Measurements from ENCODE around the gene TMEM131L.
"Not testable (repeated sequence)": the region's sequence is repeated elsewhere in the genome, so short reads cannot be mapped to it uniquely, and the experiment has no call there.

The TMEM131L gene

GRCh38 chr4:153661908-153662307 lies 195.7 kb downstream of the TMEM131L start:
- DNase-seq: no peak

DNA sequence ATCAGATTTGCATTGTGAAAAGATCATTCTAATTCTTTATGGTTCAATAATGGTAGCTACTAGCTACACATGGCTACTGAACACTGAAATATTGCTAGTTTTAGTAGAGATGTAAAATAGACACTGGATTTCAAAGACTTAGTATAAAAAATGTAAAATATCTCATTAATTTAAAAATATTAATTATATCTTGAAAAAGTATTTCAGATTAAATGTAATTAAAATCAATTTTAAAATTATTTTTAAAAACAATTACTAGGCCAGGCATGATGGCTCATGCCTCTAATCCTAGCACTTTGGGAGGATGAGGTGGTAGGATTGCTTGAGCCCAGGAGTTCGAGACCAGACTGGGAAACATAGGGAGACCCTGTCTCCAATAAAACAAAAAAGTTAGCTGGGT lies 197.5 kb downstream of the TMEM131L start:
- no peak for DNase-seq

GRCh38 chr4:153666505-153666904 lies 200.3 kb downstream of the TMEM131L start:
- not testable (repeated sequence) for DNase-seq

DNA sequence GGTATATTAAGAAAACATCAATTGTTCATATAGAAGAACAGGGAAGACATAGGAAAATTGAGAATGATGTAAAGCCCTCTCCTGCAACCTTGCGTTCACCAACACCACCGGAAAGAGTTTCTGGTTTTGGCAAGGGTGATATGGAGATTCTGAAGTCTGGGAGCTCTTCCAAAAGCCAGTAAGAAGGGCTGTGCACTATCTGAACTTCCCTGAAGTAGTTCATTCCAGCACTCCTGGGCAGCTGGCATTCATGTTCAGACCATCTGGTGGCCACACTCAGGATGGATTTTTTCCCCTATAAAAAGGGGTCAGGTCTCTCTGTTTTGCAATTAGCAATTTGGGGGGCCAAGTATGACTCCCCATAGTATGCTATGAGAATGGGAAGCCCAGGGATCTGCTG lies 202.5 kb downstream of the TMEM131L start:
- no peak for DNase-seq

- DNase-seq: no peak
Observed at GRCh38 chr4:153669838-153670237, 203.7 kb downstream of the TMEM131L start.

DNA sequence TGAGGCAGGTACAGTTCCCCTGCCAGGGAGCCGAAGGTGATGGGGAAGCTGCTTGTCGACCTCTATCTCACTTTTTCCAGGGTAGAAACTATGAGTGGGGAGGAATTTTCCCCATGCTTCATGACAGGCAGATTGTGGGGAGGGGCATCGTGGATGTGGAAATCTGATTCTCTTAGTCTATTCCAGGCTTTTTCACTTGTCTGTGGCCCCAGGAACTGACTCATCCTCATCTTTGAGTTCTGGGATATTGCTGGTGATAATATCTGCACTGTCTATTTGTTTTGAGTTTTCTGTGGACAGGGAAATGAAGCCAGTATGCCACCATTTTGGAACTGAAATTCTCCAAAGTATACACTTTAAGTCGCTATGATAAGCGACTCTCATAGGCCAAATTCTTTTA lies 210.3 kb downstream of the TMEM131L start:
- no peak for DNase-seq

DNA sequence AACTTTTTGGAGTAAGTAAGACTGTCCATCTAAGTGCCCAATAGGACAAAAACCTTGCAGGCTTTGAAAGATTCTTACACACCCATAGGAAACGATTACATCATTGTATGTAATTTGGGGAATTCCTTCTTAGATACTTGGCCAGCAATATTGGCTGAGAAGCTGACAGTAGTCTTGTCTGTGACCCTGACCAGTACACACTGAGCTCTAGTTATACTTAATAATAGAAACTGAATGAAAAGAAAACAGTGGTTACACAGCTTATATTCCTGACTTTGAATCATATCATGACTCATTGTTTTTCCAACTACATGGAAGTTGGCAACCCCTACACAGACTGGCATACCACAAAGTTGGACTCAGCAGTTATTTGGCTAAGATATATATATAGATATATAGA lies 210.8 kb downstream of the TMEM131L start:
- no peak for DNase-seq

DNA sequence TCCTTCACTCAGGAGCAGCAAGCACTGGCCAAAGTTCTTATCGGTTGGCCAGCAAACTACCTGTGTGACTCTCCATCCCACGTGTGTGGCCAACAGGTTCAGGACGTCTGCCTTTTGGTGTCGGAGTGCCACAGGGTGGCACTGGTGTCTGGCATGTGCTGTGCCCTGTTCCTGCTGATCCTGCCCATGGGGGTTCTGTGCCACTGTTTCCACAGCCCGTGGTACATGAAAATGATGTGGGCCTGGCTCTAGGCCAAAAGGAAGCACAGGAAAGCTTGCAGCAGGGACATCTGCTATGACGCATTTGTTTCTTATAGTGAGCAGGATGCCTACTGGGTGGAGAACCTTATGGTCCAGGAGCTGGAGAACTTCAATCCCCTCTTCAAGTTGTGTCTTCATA lies 213.3 kb downstream of the TMEM131L start:
- no peak for DNase-seq

GRCh38 chr4:153683763-153684181 lies 217.6 kb downstream of the TMEM131L start:
- DNase-seq: no peak

DNA sequence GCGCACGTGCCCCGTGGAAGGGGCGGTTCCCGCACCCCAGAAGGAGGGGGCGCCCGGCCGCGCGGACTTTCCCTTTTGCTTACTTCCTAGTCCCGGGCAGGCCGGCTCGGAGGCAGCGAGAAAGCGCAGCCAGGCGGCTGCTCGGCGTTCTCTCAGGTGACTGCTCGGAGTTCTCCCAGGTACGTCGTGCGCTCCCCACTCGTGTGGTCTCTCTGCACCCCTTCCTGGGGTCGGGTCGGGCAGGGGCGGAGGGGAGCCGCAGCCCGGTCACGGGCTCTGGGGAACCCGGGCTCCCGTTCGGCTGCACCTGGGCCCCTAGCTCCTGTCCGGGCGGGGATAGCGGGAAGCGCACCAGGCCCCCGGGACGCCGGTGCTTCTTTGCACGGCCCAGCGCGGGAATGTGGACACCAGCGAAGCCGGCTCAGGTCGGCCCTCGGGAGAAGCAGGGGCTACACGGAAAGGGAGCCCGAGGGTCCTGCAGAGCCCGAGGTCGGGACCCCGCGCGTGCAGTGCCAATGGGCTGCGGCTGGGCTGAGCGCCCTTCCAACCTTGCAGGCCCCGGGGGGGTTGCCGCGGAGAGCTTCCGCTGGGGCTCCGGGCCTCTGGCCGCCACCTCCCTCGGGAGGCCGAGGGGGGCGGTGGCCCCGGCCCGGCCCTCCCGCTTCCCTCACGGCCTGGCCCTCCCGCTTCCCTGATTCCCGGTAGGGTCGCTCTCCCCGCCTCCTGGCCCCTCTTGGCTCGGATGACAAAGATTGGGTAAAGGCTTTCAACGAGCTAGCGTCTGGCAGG lies 218.2 kb downstream of the TMEM131L start, which contains the start of gene TLR2:
Gene TLR2 (plus strand): TSS at position 99 of the 789 bp plus-strand sequence. CDS start 18,628 bp downstream, outside the sequence.
- DNase-seq: no peak

GRCh38 chr4:153684971-153685371 lies 218.8 kb downstream of the TMEM131L start:
- no peak for DNase-seq
